GM11168 (cell line): ENCODE measurements around the gene NPIPA3.
"Not testable (repeated sequence)": the region's sequence is repeated elsewhere in the genome, so short reads cannot be mapped to it uniquely, and the experiment has no call there.

ENCODE experiments used
- in situ Hi-C: fragments of 300-500 bp; cut with MboI; formaldehyde crosslinking; loops from one replicate; pipeline ENCODE4 v1.12.0; 2022; ENCODE audit warnings: low sequenced_read_pairs; ENCODE audit not compliant: unreplicated experiment

The NPIPA3 gene

DNA sequence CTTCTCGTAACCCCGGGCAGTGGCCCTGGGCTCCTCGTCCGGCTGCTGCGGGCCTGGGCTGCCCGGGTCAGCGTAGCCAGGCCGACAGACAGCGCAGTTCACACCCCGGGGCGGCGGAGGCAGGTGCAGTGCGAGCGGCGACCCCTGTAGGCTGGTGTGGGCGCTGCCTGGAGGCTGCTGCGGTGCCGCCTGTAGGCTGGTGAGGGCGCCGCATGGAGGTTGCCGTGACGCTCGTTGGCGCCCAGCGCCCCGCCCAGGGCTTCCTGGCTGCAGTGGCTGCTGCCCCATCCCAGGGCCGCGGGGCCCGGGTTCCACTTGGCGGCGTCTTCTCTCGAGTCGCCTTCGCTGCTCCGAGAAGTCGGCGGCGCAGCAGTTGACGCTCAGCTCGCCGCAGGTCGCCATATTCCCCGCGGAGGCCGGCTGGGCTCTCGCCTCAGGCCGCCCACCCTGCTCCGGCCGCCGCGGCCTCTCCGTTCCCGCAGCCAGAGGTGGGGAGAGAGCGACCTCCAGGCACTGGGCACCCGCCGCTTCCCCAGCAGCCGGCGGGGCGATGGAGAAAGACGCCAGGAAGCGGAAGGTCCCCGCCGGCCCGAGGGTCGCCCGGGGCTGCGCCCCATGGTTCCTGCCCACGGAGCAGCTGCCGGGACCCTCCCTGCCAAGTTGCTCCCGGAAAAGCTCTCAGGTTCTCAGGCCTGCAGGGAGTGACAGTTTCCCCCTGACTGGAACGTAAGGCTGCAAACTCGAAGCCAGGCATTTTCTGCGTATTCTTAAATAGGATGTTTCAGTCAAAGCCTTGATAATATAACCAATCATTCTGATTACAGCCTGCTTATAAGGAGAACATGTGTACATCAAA is at the start of gene NPIPA3:
TSS of gene NPIPA3 (plus strand) at position 256 of the 856 bp plus-strand sequence. CDS start 5,533 bp downstream, outside the sequence.
- in situ Hi-C loops: not testable (repeated sequence)

DNA sequence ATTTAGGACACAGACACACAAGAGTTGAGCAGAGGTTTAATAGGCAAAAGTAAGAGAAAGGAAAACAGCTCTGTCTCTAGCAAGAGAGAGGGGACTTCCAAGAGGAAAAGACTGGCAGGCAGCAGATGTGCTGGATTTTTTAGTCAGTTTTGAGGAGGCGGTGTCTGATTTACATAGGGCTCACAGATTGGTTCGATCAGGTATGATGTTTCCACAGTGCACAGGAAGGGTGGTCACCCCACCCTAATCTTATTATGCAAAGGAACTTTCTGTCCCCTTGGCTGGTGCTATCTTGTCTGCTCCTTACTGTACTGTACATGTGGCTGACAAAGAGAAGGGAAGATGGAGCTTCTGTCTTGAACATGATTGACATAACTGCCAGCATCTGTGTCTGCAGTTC is 45.1 kb upstream of the NPIPA3 start:
- in situ Hi-C loops: no loop called here

DNA sequence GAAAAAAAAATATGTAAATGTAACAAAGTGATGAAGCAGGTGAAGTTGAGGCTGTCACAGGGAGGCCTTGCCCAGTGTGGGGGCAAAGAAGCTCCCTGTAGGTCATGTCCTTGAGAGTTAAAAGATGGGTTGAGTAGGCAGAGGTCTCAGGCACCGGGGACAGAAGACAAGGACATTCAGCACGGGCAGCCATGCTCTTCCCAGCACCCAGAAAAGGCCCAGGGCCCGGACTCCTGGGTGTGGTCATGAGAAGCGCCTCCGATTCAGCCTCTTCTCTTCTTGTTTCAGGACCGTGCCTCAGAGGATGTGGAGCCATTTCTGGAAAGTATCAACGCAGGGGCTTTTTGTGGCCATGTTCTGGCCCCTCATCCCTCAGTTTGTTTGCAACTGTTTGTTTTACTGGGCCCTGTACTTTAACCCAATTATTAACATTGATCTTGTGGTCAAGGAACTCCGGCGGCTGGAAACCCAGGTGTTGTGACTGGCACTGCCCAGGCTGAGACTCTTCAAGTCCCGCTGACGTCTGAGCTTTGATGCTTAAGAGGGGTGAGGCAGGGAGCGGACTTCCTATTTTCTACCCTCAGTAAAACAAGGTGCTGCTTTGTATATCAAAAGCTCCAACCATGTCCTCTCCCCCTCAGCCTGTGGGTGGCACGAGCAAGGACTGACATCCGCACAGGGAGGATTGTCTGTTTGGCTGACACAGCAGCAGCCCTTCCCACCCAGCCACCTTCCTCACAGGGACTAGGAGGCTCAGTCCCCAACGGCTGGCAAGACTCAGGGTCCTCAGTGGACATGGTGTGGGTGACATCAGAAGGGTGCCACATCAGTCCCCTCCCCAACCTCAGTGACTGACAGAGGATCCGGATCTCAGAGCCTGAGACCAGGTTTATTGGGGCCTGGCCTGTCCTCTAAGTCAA is 35.6 kb upstream of the NPIPA3 start:
- in situ Hi-C loops: no loop called here

DNA sequence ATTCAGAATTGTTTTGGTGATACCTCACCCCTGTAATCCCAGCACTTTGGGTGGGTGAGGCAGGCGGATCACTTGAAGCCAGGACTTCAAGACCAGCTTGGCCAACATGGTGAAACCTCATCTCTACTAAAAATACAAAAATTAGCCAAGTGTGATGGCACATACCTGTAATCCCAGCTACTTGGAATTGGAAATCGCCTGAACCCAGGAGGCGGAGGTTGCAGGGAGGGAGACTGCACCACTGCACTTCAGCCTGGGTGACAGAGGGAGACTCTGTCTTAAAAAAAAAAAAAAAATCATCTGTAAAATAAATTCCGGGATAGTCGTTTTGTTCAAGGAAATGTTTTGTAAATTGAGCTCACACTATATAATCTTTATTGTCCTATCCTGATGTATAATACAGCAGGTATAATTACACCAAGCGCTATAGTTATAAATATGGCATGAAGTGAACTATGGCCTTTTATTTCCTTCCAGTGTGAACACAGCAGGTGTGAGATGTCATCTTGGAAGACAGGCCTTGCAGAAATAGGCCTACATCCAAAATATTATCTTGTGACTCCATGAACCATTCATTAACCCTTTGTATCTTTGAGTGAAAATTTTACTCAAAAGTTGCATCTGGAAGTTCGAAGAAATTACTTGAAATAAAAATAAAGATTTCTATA is 34.5 kb upstream of the NPIPA3 start:
- in situ Hi-C loops: no loop called here

DNA sequence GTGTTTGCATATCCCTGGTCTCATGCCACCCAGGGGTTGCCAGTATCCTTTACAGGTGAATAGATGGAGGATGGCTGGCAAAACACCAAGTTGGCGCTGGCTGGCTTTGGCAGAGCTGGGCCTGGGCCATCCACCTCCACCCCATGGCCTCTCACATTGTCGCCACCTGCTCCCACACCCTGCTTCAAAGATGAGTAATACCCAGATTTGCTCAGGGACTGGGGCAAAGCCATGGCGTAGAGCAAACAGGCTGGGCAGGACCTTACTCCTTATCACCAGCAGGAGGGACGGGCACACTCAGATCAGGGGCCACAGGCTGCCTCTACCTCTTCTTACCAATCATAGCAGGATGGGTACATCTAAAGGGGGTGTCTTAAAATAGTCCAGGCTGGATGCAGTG is 33.4 kb upstream of the NPIPA3 start:
- in situ Hi-C loops: no loop called here

DNA sequence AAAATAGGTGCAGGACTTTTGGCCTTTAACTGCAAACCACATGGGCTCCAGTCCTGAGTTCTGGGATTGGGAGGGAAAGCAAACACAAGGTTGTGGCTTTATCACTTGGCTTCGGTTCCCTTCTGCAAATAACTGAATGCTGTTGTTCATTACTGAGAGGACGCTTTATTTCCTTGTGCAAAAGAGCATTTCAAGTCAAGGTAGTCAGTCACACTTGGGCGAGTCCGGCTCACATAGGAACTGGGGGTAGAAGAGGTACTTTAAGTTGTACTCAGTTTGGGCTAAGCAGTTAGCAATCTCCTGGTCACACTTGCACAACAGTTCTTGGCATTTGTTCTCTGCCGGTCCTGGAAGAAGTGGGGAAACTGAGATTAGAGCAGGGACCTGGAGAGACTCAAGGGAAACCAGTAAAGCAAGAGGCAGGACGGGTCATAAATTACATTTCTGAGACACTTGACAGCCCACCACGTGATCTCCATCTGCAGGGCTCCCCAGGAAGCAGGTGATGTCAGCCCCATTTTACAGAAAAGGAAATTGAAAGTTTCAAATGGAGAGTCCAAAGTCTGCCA is 30.7 kb upstream of the NPIPA3 start:
- in situ Hi-C loops: no loop called here

DNA sequence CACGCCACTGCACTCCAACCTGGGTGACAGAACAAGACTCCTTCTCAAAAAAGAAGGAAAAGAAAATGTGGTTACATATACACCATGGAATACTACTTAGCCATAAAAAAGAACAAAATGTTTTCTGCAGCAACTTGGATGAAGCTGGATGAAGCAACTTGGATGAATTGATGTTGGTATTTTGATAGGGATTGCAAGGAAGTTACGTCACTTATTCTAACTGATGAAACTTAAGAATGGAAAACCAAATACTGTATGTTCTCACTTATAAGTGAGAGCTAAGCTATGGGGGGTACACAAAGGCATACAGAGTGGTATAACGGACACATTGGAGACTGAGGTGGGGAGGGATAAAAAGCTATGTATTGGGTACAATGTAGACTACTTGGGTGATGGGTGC is 26.6 kb upstream of the NPIPA3 start:
- in situ Hi-C loops: no loop called here

DNA sequence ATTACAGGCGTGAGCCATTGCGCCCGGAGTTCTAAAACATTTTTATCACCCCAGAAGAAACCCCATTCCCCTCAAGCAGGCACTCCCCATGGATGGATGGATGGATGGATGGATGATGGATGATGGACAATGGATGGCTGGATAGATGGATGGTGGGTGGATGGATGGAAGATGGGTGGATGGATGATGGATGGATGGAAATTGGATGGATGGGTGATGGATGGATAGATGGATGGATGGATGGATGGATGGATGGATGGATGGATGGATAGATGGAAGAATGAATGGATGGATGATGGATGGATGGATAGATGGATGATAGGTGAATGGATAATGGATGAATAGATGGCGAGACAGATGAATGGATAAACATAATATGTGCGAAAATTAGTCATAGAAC is 25.6 kb upstream of the NPIPA3 start:
- in situ Hi-C loops: no loop called here

DNA sequence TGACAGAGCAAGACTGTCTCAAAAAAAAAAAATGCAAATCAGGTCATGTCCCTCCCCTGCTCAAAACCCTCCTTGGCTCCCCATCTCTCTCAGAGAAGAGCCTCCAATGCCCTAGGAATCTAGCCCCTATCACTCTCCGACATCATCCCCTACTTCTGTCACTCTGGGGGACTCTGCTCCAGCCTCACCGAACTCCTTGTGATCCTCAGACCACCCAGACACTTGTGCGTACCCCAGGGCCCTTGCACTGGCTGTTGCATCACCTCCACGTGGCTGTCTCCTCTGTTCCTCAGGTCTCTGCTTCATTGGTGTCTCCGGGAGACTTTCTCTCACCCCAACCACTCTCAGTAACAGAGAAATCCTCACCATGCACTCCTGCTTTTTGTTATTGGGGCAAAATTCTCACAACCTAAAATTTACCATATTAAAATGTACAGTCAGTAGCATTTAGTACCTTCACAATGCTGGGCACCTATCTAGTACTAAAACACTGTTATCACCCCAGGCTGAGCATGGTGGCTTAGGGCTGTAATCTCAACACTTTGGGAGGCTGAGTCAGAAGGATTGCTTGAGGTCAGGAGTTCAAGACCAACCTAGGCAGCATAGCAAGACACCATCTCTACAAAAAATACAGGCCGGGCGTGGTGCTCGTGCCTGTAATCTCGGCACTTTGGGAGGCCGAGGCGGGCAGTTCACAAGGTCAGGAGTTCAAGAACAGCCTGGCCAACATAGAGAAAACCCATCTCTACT is 24.3 kb upstream of the NPIPA3 start:
- in situ Hi-C loops: no loop called here

DNA sequence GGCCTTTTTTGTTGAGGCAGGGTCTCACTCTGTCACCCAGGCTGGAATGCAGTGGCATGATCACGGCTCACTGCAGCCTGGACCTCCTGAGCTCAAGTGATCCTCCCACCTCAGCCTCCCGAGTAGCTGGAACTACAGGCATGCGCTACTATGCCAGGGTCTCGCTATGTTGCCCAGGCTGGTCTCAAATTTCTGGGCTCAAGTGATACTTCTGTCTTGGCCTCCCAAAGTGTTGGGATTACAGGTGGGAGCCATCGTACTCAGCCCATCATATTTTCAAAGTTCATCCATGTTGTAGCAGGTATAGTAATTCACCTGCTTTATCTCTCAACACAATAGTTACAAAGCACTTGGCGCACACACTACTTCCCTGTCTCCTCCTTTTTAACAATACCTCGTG is 22.8 kb upstream of the NPIPA3 start:
- in situ Hi-C loops: not testable (repeated sequence)

DNA sequence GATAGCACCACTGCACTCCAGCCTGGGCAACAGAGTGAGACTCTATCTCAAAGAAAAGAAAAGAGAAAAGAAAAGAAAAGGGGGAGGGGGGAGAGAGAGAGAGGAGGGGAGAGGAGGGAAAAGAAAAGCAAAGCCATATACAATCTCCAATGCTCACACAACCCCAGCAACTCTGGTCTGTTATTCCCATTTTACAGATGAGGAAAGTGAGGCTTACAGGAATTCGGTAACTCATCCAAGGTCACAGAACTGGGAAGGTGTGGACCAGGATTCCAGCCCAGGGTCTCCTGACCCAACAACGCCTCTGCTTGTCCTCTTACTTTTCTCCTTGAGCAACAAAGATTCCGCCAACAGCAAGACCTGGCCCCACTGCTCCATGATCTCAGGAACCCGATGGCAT is 22.1 kb upstream of the NPIPA3 start:
- in situ Hi-C loops: no loop called here

DNA sequence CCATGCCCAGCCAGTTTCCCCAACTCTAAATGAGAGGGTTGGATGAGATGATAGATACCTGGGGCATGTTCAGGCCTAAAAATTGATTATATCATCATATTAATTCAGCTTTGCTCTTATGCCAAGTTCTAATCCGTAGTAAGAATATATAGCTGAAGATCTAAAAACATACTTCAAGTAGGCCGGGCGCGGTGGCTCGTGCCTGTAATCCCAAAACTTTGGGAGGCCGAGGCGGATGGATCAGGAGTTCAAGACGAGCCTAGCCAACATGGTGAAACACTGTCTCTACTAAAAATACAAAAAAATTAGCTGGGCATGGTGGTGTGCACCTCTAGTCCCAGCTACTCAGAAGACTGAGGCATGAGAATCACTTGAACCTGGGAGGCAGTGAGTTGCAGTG is 21.1 kb upstream of the NPIPA3 start:
- in situ Hi-C loops: no loop called here

DNA sequence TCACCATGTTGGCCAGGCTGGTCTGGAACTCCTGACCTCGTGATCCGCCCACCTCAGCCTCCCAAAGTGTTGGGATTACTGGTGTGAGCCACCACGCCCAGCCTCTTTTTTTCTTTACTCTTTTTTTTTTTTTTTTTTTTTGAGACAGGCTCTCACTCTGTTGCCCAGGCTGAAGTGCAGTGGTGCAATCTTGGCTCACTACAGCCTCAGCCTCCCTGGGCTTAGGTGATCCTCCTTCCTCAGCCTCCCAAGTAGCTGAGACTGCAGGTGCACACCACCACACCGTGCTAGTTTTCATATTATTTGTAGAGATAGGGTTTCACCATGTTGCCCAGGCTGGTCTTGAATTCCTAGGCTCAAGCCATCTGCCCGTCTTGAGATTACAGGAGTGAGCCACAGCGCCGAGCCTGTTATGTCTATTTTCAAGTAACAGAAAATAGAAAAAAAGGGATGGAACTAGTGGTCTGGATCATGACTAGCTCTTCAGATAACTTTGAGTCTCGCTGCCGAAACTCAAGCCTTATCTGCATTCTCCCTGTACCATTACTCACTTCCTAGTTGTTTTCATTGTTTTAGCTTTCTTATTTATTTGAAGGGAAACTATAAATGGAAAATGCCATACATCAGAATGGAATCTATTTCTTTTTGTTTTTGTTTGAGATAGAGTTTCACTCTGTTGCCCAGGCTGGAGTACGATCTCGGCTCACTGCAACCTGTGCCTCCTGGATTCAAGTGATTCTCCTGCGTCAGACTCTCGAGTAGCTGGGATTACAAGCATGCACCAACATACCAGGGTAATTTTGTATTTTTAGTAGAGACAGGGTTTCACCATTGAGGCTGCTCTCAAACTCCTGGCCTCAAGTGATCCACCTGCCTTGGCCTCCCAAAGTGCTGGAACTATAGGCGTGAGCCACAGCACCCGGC is 17.1 kb upstream of the NPIPA3 start:
- in situ Hi-C loops: not testable (repeated sequence)

DNA sequence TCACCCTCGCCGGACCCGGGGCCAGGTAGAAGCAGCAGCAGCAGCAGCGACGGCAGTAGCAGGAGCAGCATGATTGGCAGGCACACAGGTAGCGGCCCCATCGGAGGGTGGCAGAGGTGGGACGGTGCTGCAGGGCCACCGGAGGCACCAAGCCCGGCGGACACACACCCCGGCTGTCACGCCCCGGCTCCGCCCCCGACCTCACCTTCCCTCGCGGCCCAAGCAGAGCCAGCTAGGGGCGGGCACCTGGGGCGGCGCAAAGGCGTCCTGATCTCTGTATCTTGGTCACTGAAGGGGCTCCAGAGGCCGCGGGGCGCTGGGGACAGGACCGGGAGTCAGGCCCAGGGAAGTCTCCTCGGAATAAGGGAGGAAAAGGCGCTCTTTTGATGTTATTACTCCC is 9.1 kb upstream of the NPIPA3 start, which contains the start of gene PLA2G10:
TSS of gene PLA2G10 (minus strand) at position 180 of the 400 bp plus-strand sequence. CDS start at position 101, 79 bp downstream.
- in situ Hi-C loops: not testable (repeated sequence)

DNA sequence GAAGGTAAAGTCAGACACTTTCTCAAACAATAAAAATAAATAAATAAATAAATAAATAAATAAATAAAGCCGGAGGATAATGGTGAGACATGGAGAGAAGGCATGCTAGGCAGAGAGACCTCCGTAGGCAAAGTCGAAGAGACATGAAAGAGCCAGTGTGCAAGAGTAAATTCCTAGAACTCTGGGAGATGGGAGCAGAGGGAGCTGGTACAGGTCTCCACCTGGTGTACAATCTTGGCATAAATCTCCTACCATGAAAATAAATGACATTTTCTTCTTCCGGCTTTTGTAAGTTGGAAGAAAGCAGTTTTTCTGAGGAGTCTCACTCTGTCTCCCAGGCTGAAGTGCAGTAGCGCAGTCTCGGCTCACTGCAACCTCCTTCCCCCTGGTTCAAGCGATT is 1.4 kb upstream of the NPIPA3 start:
- in situ Hi-C loops: not testable (repeated sequence)

DNA sequence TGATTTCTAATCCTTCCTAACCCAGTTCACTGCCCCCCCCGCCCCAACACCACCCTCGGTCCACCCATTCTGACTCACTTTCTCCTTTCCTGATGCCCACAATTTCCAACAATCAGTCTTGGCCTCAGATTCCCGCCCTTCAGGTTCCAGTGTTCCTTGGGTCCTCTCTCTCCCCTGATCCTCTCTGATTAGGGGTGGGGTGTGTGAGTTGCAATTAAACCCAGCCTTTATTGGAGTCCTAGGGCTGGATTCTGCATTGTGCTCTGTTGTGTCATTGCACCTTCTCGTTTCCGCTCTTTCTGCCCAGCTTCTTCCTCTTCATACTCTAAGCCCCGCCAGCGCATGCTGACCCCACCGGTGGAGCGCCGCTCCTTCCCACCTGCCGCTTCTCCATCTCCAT is 539 bp upstream of the NPIPA3 start:
- in situ Hi-C loops: not testable (repeated sequence)

DNA sequence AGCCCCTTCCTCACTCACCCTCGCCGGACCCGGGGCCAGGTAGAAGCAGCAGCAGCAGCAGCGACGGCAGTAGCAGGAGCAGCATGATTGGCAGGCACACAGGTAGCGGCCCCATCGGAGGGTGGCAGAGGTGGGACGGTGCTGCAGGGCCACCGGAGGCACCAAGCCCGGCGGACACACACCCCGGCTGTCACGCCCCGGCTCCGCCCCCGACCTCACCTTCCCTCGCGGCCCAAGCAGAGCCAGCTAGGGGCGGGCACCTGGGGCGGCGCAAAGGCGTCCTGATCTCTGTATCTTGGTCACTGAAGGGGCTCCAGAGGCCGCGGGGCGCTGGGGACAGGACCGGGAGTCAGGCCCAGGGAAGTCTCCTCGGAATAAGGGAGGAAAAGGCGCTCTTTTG is 30.0 kb downstream of the NPIPA3 start:
- in situ Hi-C loops: not testable (repeated sequence)

DNA sequence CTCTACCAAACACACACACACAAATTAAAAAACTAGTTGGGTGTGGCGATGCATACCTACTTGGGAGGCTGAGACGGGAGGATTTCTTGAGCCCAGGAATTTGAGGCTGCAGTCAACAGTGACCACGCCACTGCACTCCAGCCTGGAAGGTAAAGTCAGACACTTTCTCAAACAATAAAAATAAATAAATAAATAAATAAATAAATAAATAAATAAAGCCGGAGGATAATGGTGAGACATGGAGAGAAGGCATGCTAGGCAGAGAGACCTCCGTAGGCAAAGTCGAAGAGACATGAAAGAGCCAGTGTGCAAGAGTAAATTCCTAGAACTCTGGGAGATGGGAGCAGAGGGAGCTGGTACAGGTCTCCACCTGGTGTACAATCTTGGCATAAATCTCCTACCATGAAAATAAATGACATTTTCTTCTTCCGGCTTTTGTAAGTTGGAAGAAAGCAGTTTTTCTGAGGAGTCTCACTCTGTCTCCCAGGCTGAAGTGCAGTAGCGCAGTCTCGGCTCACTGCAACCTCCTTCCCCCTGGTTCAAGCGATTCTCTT is 37.7 kb downstream of the NPIPA3 start:
- in situ Hi-C loops: not testable (repeated sequence)
